Neural progenitor cell (in vitro differentiated cells): ENCODE data around the gene ELOF1. TPM values are rescaled to one million over a fixed set of nuclear protein-coding genes. Genes with fewer than 3 reads are reported as not detected.

Experiments
- DNase-seq: peaks from one replicate; pipeline ENCODE4 v3.0.0-alpha.2; 2016; ENCODE audit warnings: low spot score
- H2AFZ ChIP-seq: fragments of 200-600 bp; sonication (generic); replicated peaks from 2 replicates; pipeline ENCODE4 v1.6.1; 2016; ENCODE audit warnings: antibody characterized with exemption
- H3F3A ChIP-seq: fragments of 200-600 bp; sonication (generic); 2 replicates; pipeline ENCODE4 v1.6.1; 2016; ENCODE audit warnings: antibody characterized with exemption, low read depth
- H3K27ac ChIP-seq: fragments of 200-600 bp; sonication (generic); 2 replicates; pipeline ENCODE4 v1.5.1; 2016; ENCODE audit warnings: mild to moderate bottlenecking
- H3K27me3 ChIP-seq: fragments of 200-600 bp; sonication (generic); 2 replicates; pipeline ENCODE4 v1.6.1; 2016; ENCODE audit warnings: mild to moderate bottlenecking, moderate library complexity
- H3K36me3 ChIP-seq: fragments of 200-600 bp; sonication (generic); 2 replicates; pipeline ENCODE4 v1.5.1; 2016
- H3K4me1 ChIP-seq: fragments of 200-600 bp; sonication (generic); 2 replicates; pipeline ENCODE4 v1.6.1; 2016; ENCODE audit warnings: mixed run types
- H3K4me2 ChIP-seq: fragments of 200-600 bp; sonication (generic); 2 replicates; pipeline ENCODE4 v1.6.1; 2016
- H3K4me3 ChIP-seq: fragments of 200-600 bp; sonication (generic); 2 replicates; pipeline ENCODE4 v1.5.1; 2016
- H3K79me2 ChIP-seq: fragments of 200-600 bp; sonication (generic); 2 replicates; pipeline ENCODE4 v1.6.1; 2016; ENCODE audit warnings: low read depth
- H3K9ac ChIP-seq: fragments of 200-600 bp; sonication (generic); 2 replicates; pipeline ENCODE4 v1.6.1; 2016
- H3K9me3 ChIP-seq: fragments of 200-600 bp; sonication (generic); 2 replicates; pipeline ENCODE4 v1.5.1; 2016; ENCODE audit warnings: low read depth
- H4K20me1 ChIP-seq: fragments of 200-600 bp; sonication (generic); 2 replicates; pipeline ENCODE4 v1.6.1; 2016; ENCODE audit warnings: low read depth
- H3K27ac Mint-ChIP-seq: 3 replicates; pipeline ENCODE4 v1.8.0; 2021; ENCODE audit warnings: mixed read lengths
- H3K27me3 Mint-ChIP-seq: 2 replicates; pipeline ENCODE4 v1.8.0; 2022; ENCODE audit warnings: low read depth, mild to moderate bottlenecking, inconsistent platforms, moderate library complexity, mixed read lengths; ENCODE audit not compliant: insufficient read depth
- H3K36me3 Mint-ChIP-seq: 3 replicates; pipeline ENCODE4 v1.8.0; 2021; ENCODE audit warnings: mixed read lengths
- H3K4me1 Mint-ChIP-seq: 3 replicates; pipeline ENCODE4 v1.8.0; 2021; ENCODE audit warnings: mixed read lengths
- H3K4me3 Mint-ChIP-seq: 3 replicates; pipeline ENCODE4 v1.8.0; 2021; ENCODE audit warnings: mild to moderate bottlenecking, moderate library complexity, mixed read lengths
- H3K9me3 Mint-ChIP-seq: 3 replicates; pipeline ENCODE4 v1.8.0; 2020; ENCODE audit warnings: mixed read lengths
- CTCF ChIP-seq: fragments of 200-600 bp; sonication (generic); IDR thresholded peaks from 2 replicates; pipeline ENCODE4 v1.5.1; 2017; ENCODE audit warnings: antibody characterized with exemption, mild to moderate bottlenecking
- EZH2 ChIP-seq: fragments of 200-600 bp; sonication (generic); IDR thresholded peaks from 2 replicates; pipeline ENCODE4 v1.6.1; 2017; ENCODE audit warnings: antibody characterized with exemption, mild to moderate bottlenecking, moderate library complexity
- EZH2phosphoT487 ChIP-seq: fragments of 200-600 bp; sonication (generic); IDR thresholded peaks from 2 replicates; pipeline ENCODE4 v1.6.1; 2017; ENCODE audit warnings: antibody characterized with exemption
- total RNA-seq: library from RNA; depleted of rRNA; stranded (reverse); fragments of >200 nt; gene quantifications from 2 replicates; pipeline ENCODE4 v1.2.3, GENCODE V29; 2015; ENCODE audit warnings: low replicate concordance

The ELOF1 gene
- total RNA-seq, 1 donor from 2014 or later = 26.9 TPM

- Histone ChIP-seq H3K4me2 (no peak overlapping the region), H3K4me3 (no peak overlapping the region), H4K20me1 (no peaks in the 10 kb centered on the region), H3K9ac (no peak overlapping the region), H3K36me3 (no peaks in the 10 kb centered on the region), H3F3A (peaks cover 31% of the 10 kb centered on the region), H3K9me3 (no peaks in the 10 kb centered on the region), H3K79me2 (no peaks in the 10 kb centered on the region), H3K4me1 (peaks cover 10% of the 10 kb centered on the region), H3K27ac (no peak overlapping the region), H2AFZ (no peak overlapping the region), H3K27me3 (peaks cover 12% of the 10 kb centered on the region)
- Mint-ChIP-seq H3K9me3 (no peaks in the 10 kb centered on the region), H3K4me1 (peaks cover 24% of the 10 kb centered on the region), H3K27ac (no peak overlapping the region), H3K27me3 (peaks cover 19% of the 10 kb centered on the region), H3K4me3 (peak overlapping the region; percentile 73), H3K36me3 (no peaks in the 10 kb centered on the region)
- TF ChIP-seq EZH2phosphoT487 (no peak), CTCF (no peak), EZH2 (no peak)
- DNase-seq = no peak
Observed at GRCh38 chr19:11534538-11534937, 24.5 kb downstream of the ELOF1 start.

GRCh38 chr19:11530432-11530831 lies 28.6 kb downstream of the ELOF1 start:
- peak overlapping the region; percentile 69 for H3K4me3 Mint-ChIP-seq
- no peaks in the 10 kb centered on the region for H3K9me3 Mint-ChIP-seq
- H3K4me1 Mint-ChIP-seq = peaks cover 23% of the 10 kb centered on the region
- H3K27me3 ChIP-seq = peaks cover 12% of the 10 kb centered on the region
- no peaks in the 10 kb centered on the region for H3K36me3 ChIP-seq
- H3K4me3 ChIP-seq = no peak overlapping the region
- H3K79me2 ChIP-seq = no peaks in the 10 kb centered on the region
- peaks cover 5% of the 10 kb centered on the region for H4K20me1 ChIP-seq
- H3K36me3 Mint-ChIP-seq = no peaks in the 10 kb centered on the region
- peaks cover 4% of the 10 kb centered on the region for H3K4me1 ChIP-seq
- H3K9ac ChIP-seq = no peak overlapping the region
- no peak for TF ChIP-seq EZH2phosphoT487
- TF ChIP-seq CTCF = peak; percentile 46
- no peak for TF ChIP-seq EZH2
- no peak overlapping the region for H3K4me2 ChIP-seq
- no peak overlapping the region for H3K27ac Mint-ChIP-seq
- H3F3A ChIP-seq = peaks cover 16% of the 10 kb centered on the region
- peaks cover 9% of the 10 kb centered on the region for H3K27me3 Mint-ChIP-seq
- no peak overlapping the region for H2AFZ ChIP-seq
- no peak overlapping the region for H3K27ac ChIP-seq
- DNase-seq = peak; percentile 89
- H3K9me3 ChIP-seq = no peaks in the 10 kb centered on the region

GRCh38 chr19:11528551-11529341 lies 30.3 kb downstream of the ELOF1 start, which contains the start of gene ECSIT:
Gene ECSIT (minus strand): TSS chr19:11529134. CDS start chr19:11519170, 9,964 bp downstream.
- no peaks in the 10 kb centered on the region for H3K27me3 ChIP-seq
- H3K9ac ChIP-seq = peak within 1 kb of the TSS; percentile 70
- peak within 1 kb of the TSS; percentile 76 for H3K4me2 ChIP-seq
- Mint-ChIP-seq H3K27ac (peak within 1 kb of the TSS; percentile 72), H3K9me3 (no peaks in the 10 kb centered on the region), H3K4me1 (peaks cover 20% of the 10 kb centered on the region), H3K4me3 (peak within 1 kb of the TSS; percentile 98), H3K36me3 (no peaks in the 10 kb centered on the region), H3K27me3 (peaks cover 5% of the 10 kb centered on the region)
- peaks cover 7% of the 10 kb centered on the region for H4K20me1 ChIP-seq
- H3K27ac ChIP-seq = peak within 1 kb of the TSS; percentile 67
- H3K4me3 ChIP-seq = peak within 1 kb of the TSS; percentile 71
- H3K4me1 ChIP-seq = peaks cover 4% of the 10 kb centered on the region
- H3K36me3 ChIP-seq = no peaks in the 10 kb centered on the region
- H3F3A ChIP-seq = peaks cover 16% of the 10 kb centered on the region
- H3K79me2 ChIP-seq = no peaks in the 10 kb centered on the region
- peak; percentile 97 for DNase-seq
- no peaks in the 10 kb centered on the region for H3K9me3 ChIP-seq
- TF ChIP-seq EZH2phosphoT487 = no peak
- no peak for TF ChIP-seq EZH2
- TF ChIP-seq CTCF = no peak
- peak within 1 kb of the TSS; percentile 77 for H2AFZ ChIP-seq
